ENCODE measurements around the gene RPS6KL1.

The RPS6KL1 gene

GRCh38 chr14:74881431-74882102, 41.5 kb downstream of the RPS6KL1 start, which contains the start of gene DLST:
Gene DLST (plus strand): TSS chr14:74881916. CDS start chr14:74881954, 38 bp downstream.
- DNase-seq: peak; percentile 89

GRCh38 chr14:74879427-74880182, 43.5 kb downstream of the RPS6KL1 start:
- no peak for DNase-seq

- DNase-seq: no peak
Measured at GRCh38 chr14:74875941-74876913, 46.8 kb downstream of the RPS6KL1 start, which contains the start of gene PROX2. Gene PROX2 (minus strand): TSS chr14:74876145. CDS start chr14:74863834, 12,311 bp downstream.

- DNase-seq: no peak
Measured at GRCh38 chr14:74875204-74875603, 47.9 kb downstream of the RPS6KL1 start.

GRCh38 chr14:74871819-74872218, 51.2 kb downstream of the RPS6KL1 start:
- DNase-seq: peak; percentile 10

GRCh38 chr14:74868739-74869138, 54.3 kb downstream of the RPS6KL1 start:
- DNase-seq: no peak

GRCh38 chr14:74867673-74868072, 55.4 kb downstream of the RPS6KL1 start:
- DNase-seq: no peak

GRCh38 chr14:74866708-74867389, 56.2 kb downstream of the RPS6KL1 start:
- no peak for DNase-seq

GRCh38 chr14:74865156-74865555, 57.9 kb downstream of the RPS6KL1 start:
- DNase-seq: peak; percentile 21

GRCh38 chr14:74864198-74864597, 58.9 kb downstream of the RPS6KL1 start:
- DNase-seq: no peak

GRCh38 chr14:74863274-74863673, 59.8 kb downstream of the RPS6KL1 start:
- DNase-seq: no peak

GRCh38 chr14:74861734-74862090, 61.3 kb downstream of the RPS6KL1 start:
- no peak for DNase-seq

- DNase-seq: peak; percentile 88
Measured at GRCh38 chr14:74860899-74861733, 61.9 kb downstream of the RPS6KL1 start.

- no peak for DNase-seq
Measured at GRCh38 chr14:74859757-74860552, 63.1 kb downstream of the RPS6KL1 start.

GRCh38 chr14:74858022-74858421, 65.0 kb downstream of the RPS6KL1 start:
- DNase-seq: no peak

GRCh38 chr14:74856366-74856765, 66.7 kb downstream of the RPS6KL1 start:
- no peak for DNase-seq

- no peak for DNase-seq
Measured at GRCh38 chr14:74855945-74856344, 67.1 kb downstream of the RPS6KL1 start.

GRCh38 chr14:74855021-74855420, 68.0 kb downstream of the RPS6KL1 start:
- no peak for DNase-seq

Measured in NCI-H345 (cell line).